ENCODE measurements around the gene ATOX1.
"Not testable (repeated sequence)": the region's sequence is repeated elsewhere in the genome, so short reads cannot be mapped to it uniquely, and the experiment has no call there.

The ATOX1 gene

GRCh38 chr5:151703227-151703626 is 55.2 kb downstream of the ATOX1 start:
- H3K4me3 ChIP-seq (ENCODE audit: low read length): no peak overlapping the region
- TF ChIP-seq, protein P1, sequence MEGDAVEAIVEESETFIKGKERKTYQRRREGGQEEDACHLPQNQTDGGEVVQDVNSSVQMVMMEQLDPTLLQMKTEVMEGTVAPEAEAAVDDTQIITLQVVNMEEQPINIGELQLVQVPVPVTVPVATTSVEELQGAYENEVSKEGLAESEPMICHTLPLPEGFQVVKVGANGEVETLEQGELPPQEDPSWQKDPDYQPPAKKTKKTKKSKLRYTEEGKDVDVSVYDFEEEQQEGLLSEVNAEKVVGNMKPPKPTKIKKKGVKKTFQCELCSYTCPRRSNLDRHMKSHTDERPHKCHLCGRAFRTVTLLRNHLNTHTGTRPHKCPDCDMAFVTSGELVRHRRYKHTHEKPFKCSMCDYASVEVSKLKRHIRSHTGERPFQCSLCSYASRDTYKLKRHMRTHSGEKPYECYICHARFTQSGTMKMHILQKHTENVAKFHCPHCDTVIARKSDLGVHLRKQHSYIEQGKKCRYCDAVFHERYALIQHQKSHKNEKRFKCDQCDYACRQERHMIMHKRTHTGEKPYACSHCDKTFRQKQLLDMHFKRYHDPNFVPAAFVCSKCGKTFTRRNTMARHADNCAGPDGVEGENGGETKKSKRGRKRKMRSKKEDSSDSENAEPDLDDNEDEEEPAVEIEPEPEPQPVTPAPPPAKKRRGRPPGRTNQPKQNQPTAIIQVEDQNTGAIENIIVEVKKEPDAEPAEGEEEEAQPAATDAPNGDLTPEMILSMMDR (IDR thresholded peaks at IDR 0.05; ENCODE audit: insufficient read depth, low read depth, low read length, missing control alignments): no peak
- DNase-seq (ENCODE audit: low read depth): no peak

DNA sequence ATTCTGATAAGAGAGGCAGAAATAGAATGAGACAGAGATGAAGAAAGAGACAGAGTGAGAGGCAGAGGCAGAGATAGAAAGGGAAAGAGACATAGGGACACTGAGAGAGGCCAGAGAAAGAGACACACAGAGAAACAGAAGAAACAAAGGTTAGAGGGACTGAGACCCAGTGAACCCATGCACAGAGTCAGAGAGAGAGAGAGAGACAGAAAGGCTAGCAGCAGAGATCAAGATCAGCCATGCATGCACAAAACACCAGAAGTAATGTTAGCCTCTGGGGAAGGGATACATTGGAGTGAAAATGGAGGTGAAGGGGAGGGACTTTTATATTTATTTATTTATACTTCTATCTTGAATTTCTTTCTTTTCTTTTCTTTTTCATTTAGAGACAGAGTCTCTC is 57.6 kb downstream of the ATOX1 start:
- TF ChIP-seq, protein P1 (IDR thresholded peaks at IDR 0.05; ENCODE audit: insufficient read depth, low read depth, low read length, missing control alignments): no peak
- no peak overlapping the region for H3K4me3 ChIP-seq (ENCODE audit: low read length)
- no peak for DNase-seq (ENCODE audit: low read depth)

GRCh38 chr5:151700296-151700695 is 58.1 kb downstream of the ATOX1 start:
- no peak overlapping the region for H3K4me3 ChIP-seq (ENCODE audit: low read length)
- DNase-seq (ENCODE audit: low read depth): no peak
- TF ChIP-seq, protein P1 (IDR thresholded peaks at IDR 0.05; ENCODE audit: insufficient read depth, low read depth, low read length, missing control alignments): no peak

DNA sequence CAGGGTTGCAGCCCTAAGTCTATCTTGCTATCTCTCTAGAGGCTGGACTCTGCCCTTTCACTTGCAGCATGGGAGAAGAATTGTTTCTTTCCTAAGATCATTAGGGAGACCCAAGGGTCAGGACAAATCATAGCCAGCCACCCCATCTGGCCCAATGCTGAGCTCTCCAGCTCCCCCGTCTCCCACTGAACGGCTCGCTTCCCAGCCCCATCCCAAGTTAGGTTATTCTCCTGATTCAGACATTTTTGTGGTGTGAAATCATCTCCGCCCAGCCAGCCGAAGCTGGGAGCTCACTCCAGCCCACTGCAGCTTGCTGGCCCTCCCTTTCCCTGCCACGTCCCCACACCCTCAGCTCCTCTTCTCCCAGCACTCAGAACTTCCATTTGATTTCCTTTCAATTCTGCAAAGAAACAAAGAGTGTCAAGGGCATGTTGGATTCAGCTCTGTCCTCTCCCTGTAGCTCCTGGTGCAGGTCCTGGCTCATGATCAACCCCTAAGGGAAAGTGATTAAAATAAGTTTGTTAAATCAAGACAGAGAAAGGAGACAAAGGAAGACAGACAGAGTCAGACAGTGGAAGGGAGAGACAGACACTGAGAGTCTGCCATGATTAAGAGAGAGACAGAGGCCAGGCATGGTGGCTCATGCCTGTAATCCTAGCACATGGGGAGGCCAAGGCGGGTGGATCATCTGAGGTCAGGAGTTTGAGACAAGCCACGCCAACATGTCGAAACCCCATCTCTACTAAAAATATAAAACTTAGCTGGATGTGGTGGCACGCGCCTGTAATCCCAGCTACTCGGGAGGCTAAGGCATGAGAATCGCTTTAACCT is 59.1 kb downstream of the ATOX1 start:
- TF ChIP-seq, protein P1 (IDR thresholded peaks at IDR 0.05; ENCODE audit: insufficient read depth, low read depth, low read length, missing control alignments): no peak
- H3K4me3 ChIP-seq (ENCODE audit: low read length): no peak overlapping the region
- DNase-seq (ENCODE audit: low read depth): peak; percentile 78

- H3K4me3 ChIP-seq (ENCODE audit: low read length); DNase-seq (ENCODE audit: low read depth): not testable (repeated sequence)
Observed at GRCh38 chr5:151698081-151698480, 60.4 kb downstream of the ATOX1 start.

DNA sequence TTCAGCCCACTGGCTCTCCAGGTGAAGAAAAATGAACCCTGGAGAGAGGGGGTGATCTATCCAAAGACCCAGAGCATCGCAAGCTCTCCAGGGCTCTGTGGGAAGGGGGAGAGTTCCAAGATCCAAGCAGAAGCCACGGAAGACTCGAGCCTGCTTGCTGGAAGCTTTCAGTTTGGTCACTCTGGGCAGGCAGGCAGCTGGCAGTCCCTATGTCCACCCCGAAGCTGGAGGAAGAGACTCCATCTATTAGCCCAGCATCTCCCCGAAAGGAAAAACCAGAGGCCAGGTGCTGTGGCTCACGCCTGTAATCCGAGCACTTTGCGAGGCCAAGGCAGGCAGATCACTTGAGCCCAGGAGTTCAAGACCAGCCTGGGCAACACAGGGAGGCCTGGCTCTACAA is 61.0 kb downstream of the ATOX1 start:
- H3K4me3 ChIP-seq (ENCODE audit: low read length): no peak overlapping the region
- no peak for DNase-seq (ENCODE audit: low read depth)
- TF ChIP-seq, protein P1 (IDR thresholded peaks at IDR 0.05; ENCODE audit: insufficient read depth, low read depth, low read length, missing control alignments): no peak

GRCh38 chr5:151696470-151697061 is 61.9 kb downstream of the ATOX1 start:
- TF ChIP-seq, protein P1 (IDR thresholded peaks at IDR 0.05; ENCODE audit: insufficient read depth, low read depth, low read length, missing control alignments): no peak
- peak; percentile 34 for DNase-seq (ENCODE audit: low read depth)
- no peak overlapping the region for H3K4me3 ChIP-seq (ENCODE audit: low read length)

Measured in epithelial cell of esophagus (primary cell).